Measurements from ENCODE around the gene ABI3BP.

ABI3BP gene

DNA sequence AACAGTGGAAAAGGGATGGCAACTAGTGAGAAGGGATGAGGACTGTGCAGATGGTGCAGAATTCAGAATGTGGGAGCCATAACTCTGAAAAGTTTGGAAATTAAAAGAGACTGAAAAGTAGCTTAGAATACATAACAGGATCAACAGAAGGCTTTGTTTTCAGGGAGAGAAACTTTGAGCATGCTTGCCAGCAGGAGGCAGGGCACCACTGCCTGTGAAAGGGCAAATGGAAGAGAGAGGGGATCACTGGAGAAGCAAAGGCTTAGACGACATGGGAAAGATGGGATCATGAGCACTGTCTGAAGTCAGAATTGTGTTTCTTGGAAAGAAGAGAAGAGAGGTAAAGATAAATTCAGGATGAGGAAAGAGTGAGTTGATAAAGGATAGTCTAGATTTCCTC, 99.6 kb downstream of the ABI3BP start:
- DNase-seq (ENCODE audit: low read depth in 2 of 3, low spot score in 1 of 3), result no peak

- DNase-seq (ENCODE audit: low read depth in 2 of 3, low spot score in 1 of 3), result no peak
Measured at GRCh38 chr3:100893108-100893507, 100.1 kb downstream of the ABI3BP start.

- DNase-seq (ENCODE audit: low read depth in 2 of 3, low spot score in 1 of 3), result no peak
Measured at GRCh38 chr3:100891827-100892226, 101.4 kb downstream of the ABI3BP start.

DNA sequence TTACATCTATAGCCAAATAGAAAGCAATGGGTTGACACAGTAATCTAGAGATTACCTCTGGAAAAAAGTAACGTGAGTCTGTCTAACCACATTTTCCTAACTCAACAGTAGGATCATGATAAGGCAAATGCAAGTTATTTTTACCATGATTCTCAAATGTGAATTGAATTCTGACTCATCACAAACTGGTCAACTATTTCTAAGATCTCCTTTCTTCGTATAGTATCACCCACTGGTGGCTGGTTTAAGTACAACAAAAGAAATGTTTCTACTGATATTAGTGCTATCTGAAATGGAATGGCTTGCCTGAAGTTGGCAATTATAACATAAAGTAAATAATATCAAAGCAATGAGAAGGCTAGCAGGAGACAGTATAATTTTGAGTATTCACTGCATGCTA, 102.2 kb downstream of the ABI3BP start:
- DNase-seq (ENCODE audit: low read depth in 2 of 3, low spot score in 1 of 3), result no peak

DNA sequence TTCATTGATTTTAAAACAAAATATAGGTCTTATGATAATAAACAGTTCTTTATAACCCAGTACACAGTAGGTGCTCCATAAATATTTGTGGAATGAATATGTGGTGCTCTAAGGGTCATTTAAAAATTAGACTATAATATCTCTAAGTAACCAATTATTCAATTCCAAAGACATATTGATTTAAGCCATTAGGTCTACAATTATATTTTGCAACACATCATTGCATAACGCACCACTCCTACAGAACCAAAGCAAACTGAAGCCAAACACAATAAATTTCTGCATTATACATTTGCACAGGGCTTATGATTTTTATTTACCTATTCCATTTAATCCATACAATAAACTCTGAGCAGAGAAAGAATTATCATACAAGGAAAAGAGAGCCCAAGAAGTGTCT, 104.3 kb downstream of the ABI3BP start:
- no peak for DNase-seq (ENCODE audit: low read depth in 2 of 3, low spot score in 1 of 3)

DNA sequence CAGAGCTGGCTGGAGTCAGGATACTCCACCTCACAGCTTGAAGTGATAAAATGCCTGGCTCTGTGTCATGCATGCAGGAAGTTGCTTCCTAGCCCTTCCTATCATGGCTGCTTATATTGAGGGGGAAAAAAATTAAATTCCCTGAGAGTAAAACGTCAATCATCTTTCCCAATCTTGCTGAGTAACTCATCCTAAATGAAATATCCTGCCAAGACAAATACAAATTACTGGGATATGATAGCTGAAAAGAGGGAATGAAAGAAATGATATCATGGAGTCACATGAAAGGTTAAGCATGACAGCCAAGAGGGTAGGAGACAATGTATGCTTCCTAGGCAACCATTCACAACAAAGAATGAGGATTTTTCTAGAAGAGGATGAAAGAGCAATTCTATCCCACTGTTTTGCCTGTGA, 110.6 kb downstream of the ABI3BP start:
- DNase-seq (ENCODE audit: low read depth in 2 of 3, low spot score in 1 of 3), result no peak

DNA sequence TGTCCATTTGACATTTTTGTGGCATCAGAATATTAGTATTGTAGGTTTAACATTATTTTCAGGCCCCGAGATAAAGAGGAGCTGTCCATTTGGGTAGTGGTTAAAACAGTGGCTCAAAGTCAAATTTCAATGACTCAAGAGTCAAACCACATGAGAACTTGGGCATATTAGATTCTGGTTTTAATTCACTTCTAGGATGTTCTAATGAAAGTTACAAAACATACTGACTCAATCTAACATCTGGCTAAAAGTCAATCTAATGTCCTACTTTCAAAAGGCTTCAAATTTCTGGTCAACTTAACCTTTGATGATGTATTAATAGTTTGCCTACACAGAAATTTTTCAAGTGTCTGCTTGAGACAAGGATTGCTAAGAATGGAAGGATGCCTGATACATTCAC, 112.4 kb downstream of the ABI3BP start:
- no peak for DNase-seq (ENCODE audit: low read depth in 2 of 3, low spot score in 1 of 3)

GRCh38 chr3:100880072-100880471, 113.1 kb downstream of the ABI3BP start:
- no peak for DNase-seq (ENCODE audit: low read depth in 2 of 3, low spot score in 1 of 3)

DNA sequence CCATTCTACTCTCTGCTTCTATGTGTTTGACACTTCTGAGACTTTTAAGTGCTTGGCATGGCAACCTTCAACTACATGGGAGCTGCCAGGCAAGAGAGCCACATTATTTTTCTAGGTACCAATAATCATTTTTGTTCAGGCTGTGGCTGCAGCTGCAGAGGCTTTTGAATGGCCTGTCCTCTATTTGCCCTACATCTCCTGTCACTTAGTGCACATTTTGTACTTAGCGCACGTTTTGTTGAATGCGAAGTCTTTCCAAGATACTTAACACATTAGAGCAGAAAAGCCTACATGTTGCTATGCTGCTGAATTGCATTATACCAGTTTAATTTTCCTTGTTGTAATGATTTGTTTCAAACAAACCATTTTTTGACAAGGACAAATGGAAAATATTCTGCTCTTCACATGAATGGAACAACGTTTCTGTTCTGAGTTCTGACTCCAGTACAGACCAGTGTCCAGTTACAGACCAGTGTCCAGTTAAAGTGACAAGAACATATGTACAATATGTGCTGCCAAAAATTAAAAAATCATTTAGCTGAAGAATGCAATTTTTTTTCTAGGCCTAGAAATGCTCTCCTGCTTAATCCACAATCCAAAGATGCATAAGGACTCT, 113.9 kb downstream of the ABI3BP start:
- DNase-seq (ENCODE audit: low read depth in 2 of 3, low spot score in 1 of 3), result no peak

GRCh38 chr3:100877286-100877685, 115.9 kb downstream of the ABI3BP start:
- DNase-seq (ENCODE audit: low read depth in 2 of 3, low spot score in 1 of 3), result no peak

DNA sequence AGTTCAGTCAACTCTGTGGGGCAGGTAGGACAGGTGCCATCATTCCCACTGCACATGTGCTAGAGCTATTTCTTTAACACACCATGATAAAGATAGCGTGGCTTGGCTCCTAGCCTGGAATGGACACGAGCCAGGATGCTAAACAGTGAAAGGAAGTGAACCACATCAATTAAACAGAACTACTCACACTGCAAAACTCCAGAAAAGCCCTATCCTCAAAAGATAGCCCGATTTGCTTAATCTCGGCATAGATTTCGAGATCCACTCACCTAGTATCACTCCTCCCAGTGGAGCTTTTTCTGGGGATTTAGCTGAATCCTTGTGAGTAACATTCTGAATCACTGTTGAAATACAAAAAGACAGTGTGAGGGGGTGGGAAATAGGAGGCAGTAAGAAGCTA, 118.0 kb downstream of the ABI3BP start:
- DNase-seq (ENCODE audit: low read depth in 2 of 3, low spot score in 1 of 3), result no peak

GRCh38 chr3:100873611-100874010, 119.6 kb downstream of the ABI3BP start:
- no peak for DNase-seq (ENCODE audit: low read depth in 2 of 3, low spot score in 1 of 3)

DNA sequence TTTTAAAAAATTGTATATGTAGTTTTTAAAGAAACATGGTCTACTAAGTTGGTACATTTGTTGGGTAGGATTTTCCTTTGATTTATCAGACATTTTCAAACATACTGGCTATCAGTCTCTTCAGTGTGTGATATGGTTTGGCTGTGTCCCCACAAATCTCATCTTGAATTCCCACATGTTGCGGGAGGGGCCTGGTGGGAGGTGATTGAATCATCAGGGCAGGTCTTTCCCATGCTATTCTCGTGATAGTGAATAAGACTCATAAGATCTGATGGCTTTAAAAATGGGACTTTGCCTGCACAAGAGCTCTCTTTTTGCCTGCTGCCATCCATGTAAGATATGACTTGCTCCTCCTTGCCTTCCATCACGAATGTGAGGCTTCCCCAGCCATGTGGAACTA, 121.9 kb downstream of the ABI3BP start:
- DNase-seq (ENCODE audit: low read depth in 2 of 3, low spot score in 1 of 3), result no peak

- no peak for DNase-seq (ENCODE audit: low read depth in 2 of 3, low spot score in 1 of 3)
Measured at GRCh38 chr3:100869787-100870186, 123.4 kb downstream of the ABI3BP start.

- DNase-seq (ENCODE audit: low read depth in 2 of 3, low spot score in 1 of 3), result no peak
Measured at GRCh38 chr3:100868894-100869293, 124.3 kb downstream of the ABI3BP start.

- no peak for DNase-seq (ENCODE audit: low read depth in 2 of 3, low spot score in 1 of 3)
Measured at GRCh38 chr3:100868096-100868495, 125.1 kb downstream of the ABI3BP start.

DNA sequence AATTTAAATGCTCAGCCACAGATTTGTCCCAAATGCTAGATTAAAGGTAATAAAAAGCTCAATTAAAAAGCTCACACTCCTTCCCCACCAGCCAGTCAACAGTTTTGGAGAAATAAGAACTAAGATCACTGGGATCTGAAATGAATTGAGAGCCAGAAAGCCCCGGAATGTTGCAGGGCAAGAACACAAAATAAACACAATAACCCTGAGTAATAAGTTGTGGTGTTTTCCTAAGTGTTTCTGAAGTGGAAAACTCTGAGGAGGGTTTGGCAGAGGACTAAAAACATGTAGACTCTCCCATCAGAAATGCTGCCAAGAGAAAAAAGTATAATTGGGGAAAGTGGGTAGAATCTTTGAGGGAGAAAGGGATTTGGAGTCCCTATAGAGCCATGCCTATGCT, 127.8 kb downstream of the ABI3BP start:
- DNase-seq (ENCODE audit: low read depth in 2 of 3, low spot score in 1 of 3), result no peak

- DNase-seq (ENCODE audit: low read depth in 2 of 3, low spot score in 1 of 3), result no peak
Measured at GRCh38 chr3:100864471-100865250, 128.6 kb downstream of the ABI3BP start.

DNA sequence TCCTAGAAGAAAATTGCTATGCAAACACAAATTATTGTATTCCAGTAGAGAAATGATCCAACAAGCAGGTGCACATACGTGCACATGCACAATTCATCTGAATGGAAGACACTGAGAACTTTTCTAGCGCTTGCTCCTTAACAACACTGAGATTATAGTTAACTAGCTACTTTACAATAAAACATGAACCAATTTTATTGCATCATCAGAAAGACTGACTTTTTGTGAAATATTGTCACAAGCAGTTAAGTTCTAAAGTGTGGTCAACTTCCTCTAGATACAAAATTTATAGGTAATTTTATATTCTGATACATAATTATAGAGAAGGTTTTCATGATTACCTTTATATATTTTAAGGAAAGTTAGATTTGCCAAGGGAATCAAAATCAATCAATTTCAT, 135.4 kb downstream of the ABI3BP start:
- no peak for DNase-seq (ENCODE audit: low read depth in 2 of 3, low spot score in 1 of 3)

GRCh38 chr3:100856821-100857220, 136.4 kb downstream of the ABI3BP start:
- no peak for DNase-seq (ENCODE audit: low read depth in 2 of 3, low spot score in 1 of 3)

DNA sequence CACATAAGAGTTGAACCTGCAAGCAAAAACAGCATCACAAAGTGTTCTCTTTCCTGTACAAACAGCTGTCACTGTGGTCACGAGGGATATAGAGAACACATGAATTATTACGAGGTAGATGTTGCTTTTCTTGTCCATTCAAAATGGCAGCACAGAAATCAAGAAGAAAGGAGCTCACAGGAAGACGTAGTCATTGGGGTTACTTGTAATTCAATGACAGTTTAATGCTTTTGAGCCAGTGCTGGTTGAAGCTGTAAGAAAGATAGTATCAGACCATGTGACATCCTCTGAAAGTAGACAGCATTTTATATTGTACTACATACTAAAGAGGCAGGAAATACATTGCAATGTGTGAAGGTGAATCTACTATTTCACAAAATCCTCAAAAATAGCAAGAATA, 140.4 kb downstream of the ABI3BP start:
- DNase-seq (ENCODE audit: low read depth in 2 of 3, low spot score in 1 of 3), result no peak

DNA sequence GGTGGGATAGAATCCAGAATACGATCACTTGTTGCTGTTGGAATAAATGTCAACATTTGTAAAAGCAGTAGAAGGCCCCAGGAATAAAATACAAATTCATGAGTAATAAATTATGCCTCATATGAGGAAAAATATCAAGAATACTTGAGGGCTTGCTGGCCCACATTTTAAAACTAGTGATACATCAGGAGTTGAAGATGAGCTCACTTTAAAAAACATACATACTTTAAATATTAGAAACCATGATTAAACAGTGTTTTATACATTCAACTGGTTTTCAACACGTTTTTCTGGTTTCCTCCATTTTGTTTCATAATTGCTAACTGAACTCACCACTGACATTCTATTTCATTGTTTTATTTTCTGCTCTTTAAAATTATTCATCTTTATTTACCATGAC, 142.5 kb downstream of the ABI3BP start:
- no peak for DNase-seq (ENCODE audit: low read depth in 2 of 3, low spot score in 1 of 3)

DNA sequence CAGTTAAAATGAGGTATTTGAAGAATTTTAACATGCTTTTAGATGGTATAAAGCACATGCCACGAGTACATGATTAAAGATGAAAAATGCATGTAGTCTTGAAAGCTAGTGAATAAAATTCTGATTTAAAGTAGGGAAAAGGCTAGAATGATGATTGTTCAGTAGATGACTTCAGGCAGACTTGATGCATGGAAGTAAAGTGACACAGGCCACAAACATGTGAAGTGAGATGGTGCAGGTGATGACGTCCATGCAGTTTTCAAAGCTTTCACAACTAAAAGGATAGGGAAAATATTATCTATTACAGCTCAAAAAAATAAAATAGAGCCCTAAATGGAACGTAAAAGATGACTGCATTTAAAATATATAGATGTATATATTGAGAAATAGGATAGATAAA, 143.1 kb downstream of the ABI3BP start:
- no peak for DNase-seq (ENCODE audit: low read depth in 2 of 3, low spot score in 1 of 3)
